LNCAP (cell line): ENCODE data around the gene RIPK4.

Experiments
- CTCF ChIP-seq: fragments of 450-650 bp; IDR thresholded peaks from 2 replicates; pipeline ENCODE4 v1.5.1; 2017; ENCODE audit warnings: mild to moderate bottlenecking

The RIPK4 gene

GRCh38 chr21:41741253-41742072, 25.4 kb downstream of the RIPK4 start:
- TF ChIP-seq CTCF: no peak

GRCh38 chr21:41740604-41741252, 26.1 kb downstream of the RIPK4 start:
- TF ChIP-seq CTCF: no peak

- TF ChIP-seq CTCF: no peak
Measured at GRCh38 chr21:41739936-41740335, 26.9 kb downstream of the RIPK4 start.

DNA sequence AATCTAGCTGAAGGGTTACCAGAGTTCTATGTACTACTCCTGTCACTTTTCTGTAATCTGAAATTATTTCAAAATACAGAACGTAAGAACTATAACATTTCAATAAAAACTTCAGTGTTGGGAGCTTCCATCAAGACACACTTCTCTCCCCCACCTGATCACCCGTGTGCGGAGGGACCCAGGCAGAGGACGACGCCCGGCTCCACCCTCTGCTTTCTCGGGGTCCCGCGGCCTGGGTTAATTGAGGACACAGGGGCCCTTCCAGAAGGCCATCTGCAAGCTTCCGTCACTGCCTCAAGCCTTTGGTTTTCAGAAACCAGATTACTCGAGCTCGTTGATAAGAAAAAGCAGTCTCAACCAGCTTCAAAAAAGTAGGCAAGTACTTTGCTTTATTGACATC, 27.8 kb downstream of the RIPK4 start:
- no peak for TF ChIP-seq CTCF

DNA sequence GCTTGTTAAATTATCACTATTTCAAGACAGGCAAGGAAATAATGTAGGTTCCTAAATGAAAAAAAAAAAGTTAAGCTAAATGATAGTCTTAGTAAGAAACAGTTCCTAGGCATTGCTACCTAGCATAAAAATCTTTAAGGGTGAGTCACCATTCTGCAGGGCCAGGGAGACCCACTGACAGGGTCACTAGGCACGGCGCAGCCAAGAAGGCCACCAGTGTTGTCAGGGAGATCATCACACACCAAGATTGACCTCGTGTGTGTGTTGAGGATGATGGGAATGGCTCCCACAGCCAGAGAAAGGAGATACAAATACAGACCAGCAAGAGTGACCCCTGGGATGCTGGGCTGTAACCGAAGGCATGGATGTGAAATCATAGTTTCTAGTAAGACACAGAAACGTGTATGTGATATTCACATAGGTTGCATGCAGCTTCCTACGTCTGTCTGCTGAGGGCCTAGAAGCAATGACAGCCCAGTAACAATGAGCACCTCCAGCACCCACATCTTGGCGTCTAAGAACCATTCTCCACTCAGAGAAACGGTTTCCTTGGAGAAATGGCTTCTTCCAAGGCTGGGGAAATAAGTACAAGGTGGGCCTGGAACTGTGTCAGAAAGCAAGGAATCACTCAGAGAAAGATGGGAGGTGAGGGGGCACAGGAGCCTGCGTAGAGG, 29.1 kb downstream of the RIPK4 start:
- TF ChIP-seq CTCF: no peak

GRCh38 chr21:41736423-41736822, 30.4 kb downstream of the RIPK4 start:
- no peak for TF ChIP-seq CTCF

DNA sequence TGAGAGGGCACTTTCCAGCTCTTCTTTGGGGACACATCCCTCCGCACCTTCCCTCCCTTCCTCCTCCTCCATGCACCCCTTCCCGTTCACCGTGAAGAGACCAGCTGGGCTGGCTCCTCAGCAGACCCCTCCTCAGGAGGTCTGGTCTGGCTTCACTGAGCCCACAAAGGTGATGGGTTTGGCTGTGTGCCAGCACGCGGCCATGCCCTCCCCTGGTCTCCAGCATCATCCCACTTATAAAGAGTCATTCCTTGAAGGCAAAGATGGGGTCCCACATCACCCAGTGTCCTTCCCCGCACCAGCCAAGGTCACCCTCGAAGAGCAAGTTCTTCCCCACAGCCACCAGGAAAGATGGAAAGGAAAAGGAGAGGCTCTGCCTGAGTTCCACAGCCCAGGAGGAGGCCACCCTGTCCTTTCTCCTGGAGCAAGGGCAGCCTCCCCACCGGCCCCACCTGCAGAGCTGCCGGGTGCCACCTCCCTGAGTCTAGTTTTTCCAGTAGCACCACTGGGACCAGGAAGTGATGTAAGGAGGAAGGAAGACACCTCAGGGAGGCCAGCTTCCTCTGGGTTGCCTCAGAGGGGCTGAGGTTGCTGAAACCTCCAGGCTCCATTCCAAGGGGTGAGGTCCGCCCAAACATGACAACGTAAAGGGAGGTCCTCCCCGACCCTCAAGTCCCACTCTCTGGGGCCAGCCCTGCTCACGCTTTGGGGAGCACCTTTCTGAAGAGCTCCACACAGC, 32.7 kb downstream of the RIPK4 start:
- no peak for TF ChIP-seq CTCF
